HG02798 (cell line): ENCODE results near the gene UBE2J2.
"Not testable (repeated sequence)": the region's sequence is repeated elsewhere in the genome, so short reads cannot be mapped to it uniquely, and the experiment has no call there.

Experiments used
- ATAC-seq: cut with Tn5 transposase; IDR thresholded peaks from one replicate; pipeline ENCODE4 v1.9.1; 2021; ENCODE audit warnings: mild to moderate bottlenecking; ENCODE audit not compliant: unreplicated experiment, poor library complexity

The UBE2J2 gene

GRCh38 chr1:1259951-1260600, 13.6 kb downstream of the UBE2J2 start:
- no peak for ATAC-seq

DNA sequence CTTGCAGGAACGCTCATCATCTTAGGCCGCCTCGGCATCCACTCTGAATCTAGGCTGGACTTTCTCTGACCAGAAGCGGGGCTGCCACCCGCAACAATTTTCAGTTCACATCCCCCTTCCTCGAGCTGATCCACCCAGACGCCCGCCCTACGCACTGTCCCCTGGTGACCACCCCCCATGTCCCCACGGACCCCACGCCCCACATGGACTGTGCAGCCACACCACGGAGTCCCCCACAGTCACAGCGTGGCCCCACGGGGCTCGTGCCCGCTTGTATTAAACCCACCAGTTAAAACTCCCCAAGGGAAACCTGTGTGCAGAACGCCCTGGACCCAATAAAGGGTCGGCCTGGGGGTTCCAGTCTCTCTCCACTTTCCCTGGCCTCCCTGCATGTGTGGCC, 14.1 kb downstream of the UBE2J2 start:
- no peak for ATAC-seq

- no peak for ATAC-seq
These were observed 14.6 kb downstream of the UBE2J2 start for GRCh38 chr1:1259119-1259488.

DNA sequence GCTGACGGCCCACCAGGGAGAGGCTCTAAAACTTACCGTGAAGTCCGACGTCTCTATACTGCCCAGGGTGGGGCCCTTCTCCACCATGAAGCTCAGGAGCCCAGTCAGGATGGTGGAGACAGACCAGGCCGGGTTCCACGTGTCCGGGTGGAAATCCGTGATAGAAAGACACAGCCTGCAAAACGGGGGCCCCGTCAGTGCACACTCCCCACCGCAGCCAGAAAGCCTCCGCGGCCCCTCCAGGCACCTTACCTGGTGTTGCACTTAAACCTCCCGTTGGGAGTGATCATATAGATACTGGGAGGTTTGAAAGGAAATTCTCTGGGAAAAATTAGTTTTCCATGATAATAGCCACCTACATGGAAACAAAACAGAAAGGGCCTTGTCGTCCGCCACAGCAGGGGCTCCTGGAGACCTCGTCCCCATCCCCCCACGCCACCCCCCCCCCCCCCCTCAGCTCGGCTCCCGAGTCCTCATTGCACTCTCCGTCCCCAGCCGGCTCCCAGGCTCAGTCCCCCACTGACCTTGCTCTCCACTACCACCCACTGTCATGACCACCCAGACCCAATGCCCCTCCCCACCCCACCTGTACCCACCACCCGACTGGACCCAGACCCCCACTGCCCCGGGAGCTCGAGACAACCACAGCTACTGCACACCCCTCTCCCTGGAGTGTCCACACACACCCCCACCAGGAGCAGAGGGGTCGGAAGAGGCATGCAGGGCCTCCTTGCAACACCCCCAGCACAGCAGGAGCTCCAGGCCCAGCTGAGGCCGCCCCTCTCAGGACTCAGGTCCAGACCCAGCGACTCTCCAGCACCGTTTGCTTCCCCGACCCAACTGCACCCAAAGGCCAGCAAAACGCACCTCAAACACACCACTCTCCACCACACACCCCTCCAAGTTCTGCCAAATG, 16.4 kb downstream of the UBE2J2 start:
- no peak for ATAC-seq

GRCh38 chr1:1255611-1256010, 18.0 kb downstream of the UBE2J2 start:
- ATAC-seq, result no peak

- no peak for ATAC-seq
These were observed 18.6 kb downstream of the UBE2J2 start for GRCh38 chr1:1255078-1255477.

GRCh38 chr1:1254667-1254998, 19.0 kb downstream of the UBE2J2 start:
- ATAC-seq, result no peak

DNA sequence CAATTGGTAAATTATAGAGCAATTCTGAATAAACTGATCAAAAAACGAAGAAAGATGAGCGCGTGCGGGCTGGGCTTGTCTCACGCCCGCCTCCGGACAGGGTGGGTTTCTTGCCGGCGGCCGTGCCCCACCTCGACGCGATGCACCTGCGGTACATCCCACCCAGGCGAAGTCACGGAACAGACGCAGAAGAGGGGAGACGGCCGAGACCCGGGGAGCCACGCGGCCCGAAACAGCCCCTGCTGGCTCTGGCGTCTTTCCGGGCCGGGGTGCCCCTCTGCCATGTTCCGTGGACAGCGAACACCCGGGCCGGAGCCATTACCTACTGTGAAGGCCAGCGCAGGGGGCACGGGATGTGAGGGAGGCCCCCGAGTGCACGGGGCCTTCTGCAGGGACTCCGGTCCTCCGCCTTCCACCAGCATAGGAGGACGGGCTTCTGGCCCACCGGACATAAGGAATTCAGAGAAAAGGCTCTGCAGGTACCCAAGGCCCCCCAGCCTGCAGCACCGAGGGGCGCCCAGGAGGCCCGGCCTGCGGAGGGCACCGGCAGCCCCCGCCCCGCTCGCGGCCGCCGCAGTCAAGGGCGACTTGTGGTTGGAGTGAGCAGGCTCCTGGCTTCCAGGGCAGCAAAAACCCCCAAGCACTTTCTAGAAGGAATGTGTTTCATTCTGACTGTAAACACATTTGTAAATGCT, 19.5 kb downstream of the UBE2J2 start:
- no peak for ATAC-seq

DNA sequence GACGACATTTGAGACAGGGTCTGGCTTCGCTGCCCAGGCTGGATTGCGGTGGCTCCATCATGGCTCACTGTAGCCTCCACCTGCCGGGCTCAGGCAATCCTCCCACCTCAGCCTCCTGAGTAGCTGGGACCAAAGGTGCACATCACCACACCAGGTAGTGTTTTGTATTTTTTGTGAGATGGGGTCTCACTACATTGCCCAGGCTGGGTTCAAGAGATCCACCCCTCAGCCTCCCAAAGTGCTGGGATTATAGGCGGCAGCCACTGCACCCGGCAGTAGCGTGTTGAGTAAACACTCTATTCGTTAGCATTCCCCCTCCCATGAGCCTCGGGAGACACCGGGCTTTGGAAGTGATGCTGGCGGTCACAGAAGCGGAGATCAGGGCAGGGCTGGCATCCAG, 20.3 kb downstream of the UBE2J2 start:
- ATAC-seq, result no peak

- no peak for ATAC-seq
These were observed 22.8 kb downstream of the UBE2J2 start for GRCh38 chr1:1250786-1251284.

- not testable (repeated sequence) for ATAC-seq
These were observed 25.4 kb downstream of the UBE2J2 start for GRCh38 chr1:1248009-1248913.

- ATAC-seq, result no peak
These were observed 26.2 kb downstream of the UBE2J2 start for GRCh38 chr1:1247341-1247913.

DNA sequence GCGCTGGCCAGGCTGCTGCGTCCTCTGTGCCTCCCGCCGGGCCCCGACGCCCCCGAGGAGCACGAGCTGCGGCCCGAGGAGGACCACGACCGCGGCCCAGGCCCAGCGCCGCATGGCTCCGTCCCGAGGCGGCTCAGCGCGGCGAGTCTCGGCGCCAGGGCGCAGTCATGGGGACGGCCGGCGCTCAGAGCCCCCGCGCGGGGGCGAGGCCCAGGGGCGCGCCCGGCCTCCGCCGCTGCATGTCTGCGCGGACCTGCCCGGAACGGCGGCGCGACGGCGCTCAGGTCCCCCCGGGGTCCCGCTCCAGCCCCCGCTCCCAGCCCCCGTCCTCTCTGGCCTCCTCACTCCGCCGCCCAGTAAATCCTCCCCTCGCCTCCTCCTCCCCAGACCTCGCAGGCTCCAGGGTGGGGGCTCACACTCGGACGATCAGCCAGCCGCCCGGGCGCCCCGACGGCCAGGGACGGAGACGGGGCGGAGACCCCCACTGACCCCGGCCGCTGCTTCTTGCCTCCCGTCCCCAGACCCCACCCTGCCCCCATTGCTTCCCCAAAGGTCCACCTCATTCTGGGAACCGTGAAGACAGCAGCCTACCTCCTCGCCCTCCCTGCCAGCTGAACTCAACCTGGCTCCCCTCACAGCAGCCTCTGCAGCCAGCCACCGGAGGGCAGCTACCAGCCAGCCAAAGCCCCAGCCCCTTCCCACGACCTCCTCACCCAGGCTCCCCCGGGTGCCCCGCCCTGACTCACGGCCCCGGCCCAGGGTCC, 26.9 kb downstream of the UBE2J2 start, which contains the start of gene C1QTNF12:
C1QTNF12 (minus strand) TSS at position 146 of the 764 bp plus-strand sequence; CDS start at position 114, 32 bp downstream.
- no peak for ATAC-seq

GRCh38 chr1:1245817-1246576, 27.7 kb downstream of the UBE2J2 start:
- no peak for ATAC-seq

DNA sequence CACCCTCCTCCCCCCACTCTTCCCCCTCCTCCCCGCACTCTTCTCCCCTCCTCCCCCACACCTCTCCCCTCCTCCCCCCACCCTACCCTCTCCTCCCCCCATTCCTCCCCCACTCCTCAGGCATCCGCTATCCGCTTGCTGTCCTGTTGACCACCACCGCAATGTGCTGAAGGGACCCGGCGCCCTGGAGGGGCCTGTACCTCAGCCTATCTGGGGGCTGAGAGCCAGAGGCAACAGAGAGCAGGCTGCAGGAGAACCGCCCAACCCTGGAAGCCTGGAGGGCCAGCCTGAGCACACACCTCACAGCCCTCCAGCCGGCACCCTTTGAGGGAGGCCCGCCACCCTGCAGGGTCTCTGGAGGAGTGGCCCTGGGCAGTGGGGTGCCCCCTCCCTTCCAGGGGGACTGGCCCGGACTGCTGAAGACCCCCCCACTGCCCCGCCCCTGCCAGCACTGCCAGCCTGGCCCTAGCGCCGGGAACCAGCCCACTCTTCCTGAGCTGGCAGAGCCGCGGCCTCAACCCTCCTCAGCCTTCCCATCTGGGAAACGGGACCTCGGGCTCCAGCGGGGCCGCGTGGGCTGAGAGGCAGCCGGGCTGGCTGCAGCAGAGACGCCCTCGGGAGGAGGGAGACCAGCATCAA, 28.4 kb downstream of the UBE2J2 start:
- no peak for ATAC-seq

DNA sequence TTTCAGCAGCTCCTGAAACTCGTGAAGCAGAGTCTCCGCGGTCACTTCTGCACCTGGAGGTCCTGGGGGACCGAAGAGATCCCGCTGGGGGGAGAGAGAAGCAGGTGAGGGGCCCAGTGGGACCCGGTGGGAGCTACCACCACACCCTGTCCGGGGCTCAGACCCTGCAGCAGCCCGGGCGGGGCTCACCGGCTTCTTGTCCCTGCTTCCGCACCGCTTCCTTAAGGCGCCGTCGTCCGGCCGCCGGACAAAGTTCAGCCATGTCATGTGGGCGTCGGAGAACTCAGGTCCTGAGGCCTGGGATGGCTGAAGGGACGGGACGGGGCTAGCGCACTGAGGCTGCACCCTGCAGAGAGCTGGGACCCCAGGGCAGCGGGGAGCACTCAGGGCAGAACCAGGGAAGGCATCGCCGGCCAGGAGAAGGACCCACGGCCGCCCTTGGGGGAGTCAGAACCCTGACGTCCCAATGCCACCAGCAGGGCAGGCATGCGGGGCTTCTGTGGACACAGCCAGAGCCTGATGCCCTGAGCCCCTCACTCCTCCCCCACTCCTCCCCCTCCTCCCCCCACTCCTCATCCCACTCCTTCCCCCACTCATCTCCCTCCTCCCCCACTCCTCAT, 29.4 kb downstream of the UBE2J2 start:
- ATAC-seq, result no peak

DNA sequence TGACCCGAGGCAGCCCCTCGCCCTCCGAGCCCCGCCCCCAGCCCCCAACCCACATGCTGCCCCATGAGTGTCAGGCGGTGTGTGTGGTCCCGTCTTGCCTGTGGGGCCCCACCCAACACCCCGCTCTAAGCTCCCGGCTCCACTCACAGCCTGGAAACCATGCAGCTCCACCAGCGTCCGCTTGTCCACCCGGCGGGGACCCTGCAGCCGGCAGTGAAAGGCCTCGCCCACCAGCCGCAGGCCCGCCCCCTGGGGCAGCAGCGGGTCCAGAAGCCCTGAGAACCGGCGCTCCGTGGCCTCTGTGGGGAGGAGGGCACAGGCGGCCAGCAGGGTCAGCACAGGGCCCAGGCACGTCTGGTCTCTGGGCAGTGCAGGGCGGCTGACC, 29.9 kb downstream of the UBE2J2 start:
- no peak for ATAC-seq
